Parathyroid adenoma (tissue), 2 donors: ENCODE measurements around the gene ANKRD35.

Experiments used
- H2AFZ ChIP-seq: fragments of 300-600 bp; sonication (generic); one replicate; pipeline ENCODE4 v1.7.0; 2017; ENCODE audit warnings: antibody characterized with exemption, mild to moderate bottlenecking
- H3K27ac ChIP-seq: fragments of 300-600 bp; sonication (generic); one replicate; pipeline ENCODE4 v1.7.0; 2017
- H3K27me3 ChIP-seq: fragments of 300-600 bp; sonication (generic); one replicate; pipeline ENCODE4 v1.7.0; 2017; ENCODE audit warnings: low read length; ENCODE audit not compliant: control insufficient read depth, insufficient read depth
- H3K36me3 ChIP-seq: fragments of 300-600 bp; sonication (generic); one replicate; pipeline ENCODE4 v1.7.0; 2017; ENCODE audit warnings: low read length; ENCODE audit not compliant: control insufficient read depth, insufficient read depth
- H3K4me1 ChIP-seq: fragments of 300-600 bp; sonication (generic); one replicate; pipeline ENCODE4 v1.7.0; 2017; ENCODE audit warnings: control low read depth
- H3K4me2 ChIP-seq: fragments of 300-600 bp; sonication (generic); one replicate; pipeline ENCODE4 v1.7.0; 2017; ENCODE audit warnings: low read length
- H3K4me3 ChIP-seq: fragments of 300-600 bp; sonication (generic); one replicate; pipeline ENCODE4 v1.7.0; 2017; ENCODE audit warnings: low read depth, low read length
- H3K79me2 ChIP-seq: fragments of 300-600 bp; sonication (generic); one replicate; pipeline ENCODE4 v1.7.0; 2017; ENCODE audit warnings: control low read depth
- H3K9ac ChIP-seq: fragments of 300-600 bp; sonication (generic); one replicate; pipeline ENCODE4 v1.7.0; 2017; ENCODE audit warnings: mild to moderate bottlenecking
- H3K9me3 ChIP-seq: fragments of 300-600 bp; sonication (generic); one replicate; pipeline ENCODE4 v1.7.0; 2017; ENCODE audit warnings: low read length; ENCODE audit not compliant: control insufficient read depth
- TF ChIP-seq, protein P1 (sequence below): fragments of 300-600 bp; sonication (generic); IDR thresholded peaks from one replicate; pipeline ENCODE4 v1.7.0; 2017; ENCODE audit warnings: antibody characterized with exemption, mild to moderate bottlenecking
- donor health status: primary hyperparathyroidism.

The ANKRD35 gene

DNA sequence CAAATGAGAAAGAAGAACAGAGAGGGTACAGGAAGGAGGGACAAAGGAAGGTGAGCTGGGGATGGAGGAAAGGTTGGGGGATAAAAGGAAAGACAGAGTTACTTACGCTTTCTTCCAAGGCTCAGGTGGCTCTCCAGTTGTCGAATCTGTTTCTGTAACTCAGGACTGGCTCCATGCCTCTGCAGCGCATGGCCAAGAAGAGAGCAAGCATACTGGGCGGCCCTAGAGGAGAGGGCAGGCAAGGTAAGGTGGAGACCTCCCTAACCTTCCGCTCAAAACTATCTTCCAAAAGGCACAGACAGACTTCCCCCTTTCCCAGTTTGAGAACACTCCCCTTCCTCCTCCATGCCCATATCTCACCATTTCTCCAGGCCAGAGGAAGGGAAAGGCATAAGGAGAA, 31.9 kb upstream of the ANKRD35 start:
- H3K4me3 ChIP-seq: peak overlapping the region; percentile 76
- H3K27me3 ChIP-seq: no peaks in the 10 kb centered on the region
- H3K79me2 ChIP-seq: no peaks in the 10 kb centered on the region
- H3K27ac ChIP-seq: peak overlapping the region; percentile 92
- H2AFZ ChIP-seq: no peak overlapping the region
- H3K4me2 ChIP-seq: peak overlapping the region; percentile 88
- TF ChIP-seq, protein P1, sequence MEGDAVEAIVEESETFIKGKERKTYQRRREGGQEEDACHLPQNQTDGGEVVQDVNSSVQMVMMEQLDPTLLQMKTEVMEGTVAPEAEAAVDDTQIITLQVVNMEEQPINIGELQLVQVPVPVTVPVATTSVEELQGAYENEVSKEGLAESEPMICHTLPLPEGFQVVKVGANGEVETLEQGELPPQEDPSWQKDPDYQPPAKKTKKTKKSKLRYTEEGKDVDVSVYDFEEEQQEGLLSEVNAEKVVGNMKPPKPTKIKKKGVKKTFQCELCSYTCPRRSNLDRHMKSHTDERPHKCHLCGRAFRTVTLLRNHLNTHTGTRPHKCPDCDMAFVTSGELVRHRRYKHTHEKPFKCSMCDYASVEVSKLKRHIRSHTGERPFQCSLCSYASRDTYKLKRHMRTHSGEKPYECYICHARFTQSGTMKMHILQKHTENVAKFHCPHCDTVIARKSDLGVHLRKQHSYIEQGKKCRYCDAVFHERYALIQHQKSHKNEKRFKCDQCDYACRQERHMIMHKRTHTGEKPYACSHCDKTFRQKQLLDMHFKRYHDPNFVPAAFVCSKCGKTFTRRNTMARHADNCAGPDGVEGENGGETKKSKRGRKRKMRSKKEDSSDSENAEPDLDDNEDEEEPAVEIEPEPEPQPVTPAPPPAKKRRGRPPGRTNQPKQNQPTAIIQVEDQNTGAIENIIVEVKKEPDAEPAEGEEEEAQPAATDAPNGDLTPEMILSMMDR: no peak
- H3K36me3 ChIP-seq: no peaks in the 10 kb centered on the region
- no peaks in the 10 kb centered on the region for H3K4me1 ChIP-seq
- H3K9me3 ChIP-seq: no peaks in the 10 kb centered on the region
- no peak overlapping the region for H3K9ac ChIP-seq

DNA sequence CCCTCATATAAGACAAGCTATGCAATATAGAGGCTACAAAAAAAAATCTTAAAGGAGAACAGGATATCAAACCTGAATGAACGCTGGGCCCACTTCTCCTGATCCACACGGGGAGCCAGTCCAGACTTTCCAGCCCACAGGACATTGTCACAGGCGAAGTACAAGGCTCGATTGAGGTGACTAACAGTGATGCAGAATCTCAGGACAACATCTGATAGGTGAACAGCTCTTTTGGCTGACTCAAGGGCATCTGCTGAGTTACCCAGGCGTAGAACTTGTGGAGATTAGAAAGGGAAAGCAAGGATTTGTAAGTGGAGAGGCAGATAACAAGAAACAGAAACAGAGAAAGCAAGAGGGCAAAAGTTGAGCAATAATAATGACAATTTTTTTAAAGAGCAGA, 31.1 kb upstream of the ANKRD35 start:
- TF ChIP-seq, protein P1: no peak
- H3K4me1 ChIP-seq: no peaks in the 10 kb centered on the region
- no peak overlapping the region for H3K9ac ChIP-seq
- no peaks in the 10 kb centered on the region for H3K36me3 ChIP-seq
- H3K9me3 ChIP-seq: no peaks in the 10 kb centered on the region
- H2AFZ ChIP-seq: no peak overlapping the region
- H3K4me2 ChIP-seq: no peak overlapping the region
- H3K79me2 ChIP-seq: no peaks in the 10 kb centered on the region
- H3K27me3 ChIP-seq: no peaks in the 10 kb centered on the region
- H3K4me3 ChIP-seq: no peak overlapping the region
- H3K27ac ChIP-seq: no peak overlapping the region

DNA sequence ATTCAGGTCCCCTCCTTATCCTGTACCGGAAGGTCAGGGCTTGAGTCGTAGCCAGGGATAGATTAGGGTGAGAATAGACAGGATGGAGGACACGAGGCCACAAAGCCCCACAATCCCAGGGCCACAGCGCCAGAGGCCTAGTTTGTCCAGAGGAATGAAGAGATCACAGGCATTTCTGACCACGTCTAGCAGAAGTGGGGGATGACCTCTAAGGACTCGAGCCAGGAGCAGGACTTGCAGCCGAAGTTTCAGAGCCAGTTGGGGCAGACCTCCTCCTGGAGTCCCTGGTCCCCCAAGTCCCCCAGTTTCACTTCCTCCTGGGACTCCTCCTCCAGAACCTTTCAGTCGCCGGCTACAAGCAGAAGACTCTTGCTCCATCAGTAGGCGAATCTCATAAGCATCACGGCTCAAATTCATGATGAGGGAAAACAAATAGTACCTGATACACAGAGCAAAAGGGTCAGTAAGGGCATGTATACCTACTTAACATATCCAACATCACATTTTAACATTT, 26.5 kb upstream of the ANKRD35 start:
- Histone ChIP-seq H3K4me2 (no peak overlapping the region), H3K79me2 (no peaks in the 10 kb centered on the region), H3K9me3 (no peaks in the 10 kb centered on the region), H3K4me1 (peaks cover 2% of the 10 kb centered on the region), H3K9ac (no peak overlapping the region), H3K4me3 (no peak overlapping the region), H3K27ac (no peak overlapping the region), H3K27me3 (no peaks in the 10 kb centered on the region), H3K36me3 (no peaks in the 10 kb centered on the region), H2AFZ (no peak overlapping the region)
- TF ChIP-seq, protein P1: no peak

DNA sequence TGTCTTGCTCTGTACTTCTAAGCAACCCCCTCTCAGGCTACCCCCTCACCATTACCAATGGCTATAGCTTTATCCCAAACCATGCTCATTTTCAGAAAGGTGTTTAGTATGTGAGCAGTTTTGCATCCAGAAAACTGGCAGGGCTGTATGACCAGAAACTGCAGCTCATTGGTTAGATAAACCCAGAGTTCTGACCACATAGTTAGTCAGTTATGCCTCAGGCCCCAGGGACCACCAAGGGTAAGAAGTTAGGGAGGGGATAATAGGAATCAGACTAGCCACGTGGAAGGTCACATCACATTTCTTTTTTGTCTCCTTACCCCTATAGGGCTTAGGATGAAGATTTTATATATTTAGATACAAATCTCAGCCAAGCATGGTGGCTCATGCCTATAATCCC, 23.0 kb upstream of the ANKRD35 start:
- Histone ChIP-seq H3K9ac (no peak overlapping the region), H3K27ac (no peak overlapping the region), H3K27me3 (no peaks in the 10 kb centered on the region), H2AFZ (no peak overlapping the region), H3K79me2 (no peaks in the 10 kb centered on the region), H3K4me1 (peaks cover 2% of the 10 kb centered on the region), H3K4me3 (no peak overlapping the region), H3K9me3 (no peaks in the 10 kb centered on the region), H3K36me3 (no peaks in the 10 kb centered on the region), H3K4me2 (no peak overlapping the region)
- TF ChIP-seq, protein P1: no peak

DNA sequence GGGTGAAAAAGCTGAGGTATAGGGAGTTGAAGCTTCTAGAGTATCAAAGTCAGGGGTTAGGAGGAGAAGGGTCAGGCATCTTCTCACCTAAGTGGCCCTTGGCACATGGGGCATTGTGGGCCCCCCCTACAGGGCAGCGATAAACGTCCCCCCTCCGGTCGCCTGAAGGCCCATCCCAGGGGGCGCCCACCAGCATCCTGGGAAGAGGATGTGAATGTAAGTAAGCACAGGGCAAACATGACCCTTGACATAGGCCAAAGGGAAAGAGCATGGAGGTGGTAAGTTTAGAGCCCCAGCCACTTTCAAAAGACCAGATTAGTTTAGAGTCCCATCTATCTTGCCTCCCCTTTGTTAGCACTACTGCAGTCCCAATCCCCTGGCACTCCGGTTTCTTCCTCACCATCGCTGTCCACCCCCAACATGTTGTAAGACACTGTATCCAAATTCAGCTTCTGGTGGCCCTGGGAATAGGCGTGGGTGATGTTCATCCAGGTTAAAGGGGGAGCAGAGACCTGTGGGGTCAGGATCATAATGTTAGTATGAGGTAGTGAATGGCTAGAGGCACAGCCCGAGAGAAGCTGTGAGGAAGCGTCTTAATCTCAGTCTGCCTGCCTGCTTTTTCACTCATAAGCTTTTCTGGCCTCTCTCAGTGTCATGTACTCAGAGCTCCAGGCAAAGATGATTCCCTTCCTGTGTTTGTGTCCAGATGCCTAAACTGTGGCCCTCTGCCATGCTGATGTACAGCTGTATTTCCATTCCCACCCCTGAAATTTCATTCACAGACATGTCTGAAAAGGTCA, 21.5 kb upstream of the ANKRD35 start:
- Histone ChIP-seq H3K27ac (no peak overlapping the region), H3K4me3 (no peak overlapping the region), H3K4me2 (no peak overlapping the region), H3K9ac (no peak overlapping the region), H3K36me3 (no peaks in the 10 kb centered on the region), H3K79me2 (no peaks in the 10 kb centered on the region), H3K9me3 (no peaks in the 10 kb centered on the region), H3K4me1 (peaks cover 2% of the 10 kb centered on the region), H2AFZ (no peak overlapping the region), H3K27me3 (no peaks in the 10 kb centered on the region)
- TF ChIP-seq, protein P1: no peak
